Testis (tissue), 3 donors: ENCODE data around the gene PHF3. TPM values are rescaled to one million over a fixed set of nuclear protein-coding genes. Genes with fewer than 3 reads are reported as not detected.

ENCODE experiments used
- DNase-seq: peaks from one replicate; pipeline ENCODE4 v3.0.0-alpha.2; 2019
- H3K27ac ChIP-seq, 2 donors: fragments of 200-600 bp; sonication (generic); one replicate each; pipeline ENCODE4 v1.5.1; 2019
- H3K27me3 ChIP-seq: fragments of 200-600 bp; sonication (generic); one replicate; pipeline ENCODE4 v1.5.1; 2019
- H3K36me3 ChIP-seq: fragments of 200-600 bp; sonication (generic); one replicate; pipeline ENCODE4 v1.5.1; 2017; ENCODE audit warnings: low read depth; ENCODE audit errors: missing control alignments
- H3K4me1 ChIP-seq: fragments of 200-600 bp; sonication (generic); one replicate; pipeline ENCODE4 v1.5.1; 2019
- H3K4me3 ChIP-seq, 2 donors: fragments of 200-600 bp; sonication (generic); one replicate each; pipeline ENCODE4 v1.5.1; 2017 to 2019
- H3K9me3 ChIP-seq: fragments of 200-600 bp; sonication (generic); one replicate; pipeline ENCODE4 v1.5.1; 2017
- CTCF ChIP-seq, 3 experiments: fragments of 450-650 bp in 2 of 3; fragments of 200-600 bp in 1 of 3; sonication (generic) in 1 of 3; IDR thresholded peaks; one replicate each; pipeline ENCODE4 v1.5.1; 2016 to 2019; ENCODE audit warnings: antibody characterized with exemption in 3 of 3, mild to moderate bottlenecking in 2 of 3, moderate library complexity in 1 of 3
- POLR2A ChIP-seq: fragments of 450-650 bp; IDR thresholded peaks from one replicate; pipeline ENCODE4 v1.6.1; 2017; ENCODE audit warnings: antibody characterized with exemption, mild to moderate bottlenecking, moderate library complexity
- WGBS, 2 donors: methylation state at CpG; one replicate each; pipeline ENCODE4 v1.1.5; 2018; 5-methylcytosine and 5-hydroxymethylcytosine counted together
- intact Hi-C: fragments of 100-400 bp; cut with DNase I; formaldehyde crosslinking; loops from one replicate; pipeline ENCODE4 v1.15.1; 2023; ENCODE audit warnings: low total_unique reads
- polyA plus RNA-seq: library from polyadenylated mRNA; stranded (reverse); fragments of 350-450 nt; fragmentation: Illumina TruSeq; extraction: RNeasy Lipid Tissue Mini Kit (QIAGEN cat#74804); gene quantifications from one replicate; pipeline ENCODE4 v1.2.3, GENCODE V29; 2014; ENCODE audit warnings: low read depth, low replicate concordance; ENCODE audit not compliant: insufficient read depth
- total RNA-seq, 2 donors: library from RNA; depleted of rRNA; stranded (reverse); fragments of >200 nt; gene quantifications; one replicate each; pipeline ENCODE4 v1.2.3, GENCODE V29; 2016

Gene PHF3
- total and polyA plus RNA-seq, 3 donors from 2014 or later: 18.7 to 82.4 (median 76.1) TPM

- no peaks in the 10 kb centered on the region for H3K36me3 ChIP-seq
- no peaks in the 10 kb centered on the region for H3K9me3 ChIP-seq
- WGBS, 2 donors: 36 to 37% methylated on average over 2 of the region's 2 CpGs
- H3K4me1 ChIP-seq: peaks cover 19% of the 10 kb centered on the region
- no peak overlapping the region for H3K27ac ChIP-seq
- H3K4me3 ChIP-seq: no peak overlapping the region
- DNase-seq: no peak
- TF ChIP-seq POLR2A: no peak
- no peak for TF ChIP-seq CTCF (IDR thresholded peaks at IDR 0.05)
- intact Hi-C loops: no loop called here
- H3K27me3 ChIP-seq: no peaks in the 10 kb centered on the region
Measured at GRCh38 chr6:63640062-63640461, 4.5 kb downstream of the PHF3 start.

DNA sequence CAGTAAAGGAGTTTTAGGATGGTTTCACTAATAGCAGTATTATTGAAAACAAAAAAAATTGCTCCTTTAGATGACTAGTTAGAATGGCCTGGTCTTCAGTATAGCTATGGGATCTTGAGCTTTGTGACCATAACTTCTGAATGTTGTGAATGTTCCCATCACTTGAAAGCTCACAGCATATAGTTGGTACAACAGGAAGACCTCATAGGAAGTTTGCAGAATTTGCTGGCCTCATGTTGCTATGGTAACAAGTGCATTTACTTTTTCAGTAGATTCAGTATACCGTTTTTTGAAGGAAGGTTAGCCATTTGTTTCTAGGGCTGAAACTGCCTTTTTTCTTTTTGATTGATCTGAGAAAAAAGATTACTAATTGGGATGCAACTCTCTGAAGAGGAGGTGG is 8.3 kb downstream of the PHF3 start:
- H3K9me3 ChIP-seq: no peaks in the 10 kb centered on the region
- no peak for DNase-seq
- no peak overlapping the region for H3K27ac ChIP-seq
- no peak overlapping the region for H3K4me3 ChIP-seq
- H3K27me3 ChIP-seq: no peaks in the 10 kb centered on the region
- WGBS, 2 donors: 19 to 26% methylated on average over 1 of the region's 1 CpG
- intact Hi-C loops: no loop called here
- H3K4me1 ChIP-seq: peaks cover 12% of the 10 kb centered on the region
- no peaks in the 10 kb centered on the region for H3K36me3 ChIP-seq
- TF ChIP-seq CTCF (IDR thresholded peaks at IDR 0.05) (no peak), POLR2A (no peak)

DNA sequence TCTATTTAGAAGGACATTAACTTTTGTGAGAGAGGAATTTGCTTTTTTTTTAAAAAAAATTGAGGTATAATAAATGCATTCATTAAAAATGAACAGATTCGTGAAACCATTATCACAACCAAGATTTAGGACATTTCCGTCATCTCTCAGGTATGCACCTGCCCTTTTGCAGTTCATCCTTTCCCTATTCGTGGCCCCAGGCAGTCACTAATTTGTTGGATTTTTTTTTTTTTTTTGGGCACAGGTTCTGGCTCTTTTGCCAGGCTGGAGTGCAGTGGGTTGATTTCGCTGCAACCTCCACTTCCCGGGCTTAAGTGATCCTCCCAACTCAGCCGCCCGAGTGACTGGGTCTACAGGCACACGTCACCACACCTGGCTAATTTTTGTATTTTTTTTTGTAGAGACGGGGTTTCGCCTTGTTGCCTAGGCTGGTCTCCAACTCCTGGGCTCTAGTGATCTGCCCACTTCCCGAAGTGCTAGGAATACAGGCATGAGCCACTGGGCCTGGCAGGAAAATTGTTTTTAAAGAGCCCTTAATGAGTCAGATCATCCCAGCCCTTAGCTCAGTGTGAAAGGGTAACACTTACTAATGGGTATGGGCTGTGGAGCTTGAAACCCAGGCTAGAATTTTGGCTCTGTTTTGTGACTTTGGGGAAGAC is 9.2 kb downstream of the PHF3 start:
- no peaks in the 10 kb centered on the region for H3K36me3 ChIP-seq
- no peaks in the 10 kb centered on the region for H3K9me3 ChIP-seq
- H3K27ac ChIP-seq: no peak overlapping the region
- no peaks in the 10 kb centered on the region for H3K27me3 ChIP-seq
- intact Hi-C loops: no loop called here
- H3K4me3 ChIP-seq: no peak overlapping the region
- no peak for DNase-seq
- WGBS, 2 donors: 88 to 89% methylated on average over 11 of the region's 11 CpGs
- H3K4me1 ChIP-seq: peaks cover 11% of the 10 kb centered on the region
- TF ChIP-seq POLR2A (no peak), CTCF (IDR thresholded peaks at IDR 0.05) (no peak)

- Histone ChIP-seq H3K9me3 (no peaks in the 10 kb centered on the region), H3K27me3 (no peaks in the 10 kb centered on the region), H3K4me3 (no peak overlapping the region), H3K27ac (no peak overlapping the region), H3K36me3 (no peaks in the 10 kb centered on the region), H3K4me1 (peaks cover 7% of the 10 kb centered on the region)
- intact Hi-C loops: no loop called here
- 33 to 41% methylated on average over 2 of the region's 2 CpGs for WGBS, 2 donors
- DNase-seq: no peak
- no peak for TF ChIP-seq POLR2A
- no peak for TF ChIP-seq CTCF (IDR thresholded peaks at IDR 0.05)
Measured at GRCh38 chr6:63649269-63649668, 13.7 kb downstream of the PHF3 start.

- H3K36me3 ChIP-seq: no peaks in the 10 kb centered on the region
- no peak for TF ChIP-seq POLR2A
- TF ChIP-seq CTCF (IDR thresholded peaks at IDR 0.05): no peak
- no peaks in the 10 kb centered on the region for H3K9me3 ChIP-seq
- no peak for DNase-seq
- intact Hi-C loops: no loop called here
- H3K27me3 ChIP-seq: no peaks in the 10 kb centered on the region
- H3K27ac ChIP-seq: no peak overlapping the region
- H3K4me3 ChIP-seq: no peak overlapping the region
- H3K4me1 ChIP-seq: peaks cover 7% of the 10 kb centered on the region
Measured at GRCh38 chr6:63649847-63650265, 14.3 kb downstream of the PHF3 start.
